ENCODE measurements around the gene PRMT7. TPM values are rescaled to one million over a fixed set of nuclear protein-coding genes. Genes with fewer than 3 reads are reported as not detected.
A peak's percentile ranks its signal among the peaks of the same experiment; 100 is the strongest.

PRMT7 gene
- total RNA-seq, 5 donors from 2014 or later (not counting 1 experiment from before 2014, with no cell fraction given), result 80.1 to 92.4 (median 87.2) TPM

- no peak for ATAC-seq (replicated peaks in 1 of 4)
- CTCF ChIA-PET, result interaction anchor here in 1 of 2 donors (0.6 kb wide), 1 partner anchor 316 kb away, joined by 3 read pairs; no protein-coding TSS in a partner anchor
Measured at GRCh38 chr16:68381363-68381724, 70.5 kb downstream of the PRMT7 start.

DNA sequence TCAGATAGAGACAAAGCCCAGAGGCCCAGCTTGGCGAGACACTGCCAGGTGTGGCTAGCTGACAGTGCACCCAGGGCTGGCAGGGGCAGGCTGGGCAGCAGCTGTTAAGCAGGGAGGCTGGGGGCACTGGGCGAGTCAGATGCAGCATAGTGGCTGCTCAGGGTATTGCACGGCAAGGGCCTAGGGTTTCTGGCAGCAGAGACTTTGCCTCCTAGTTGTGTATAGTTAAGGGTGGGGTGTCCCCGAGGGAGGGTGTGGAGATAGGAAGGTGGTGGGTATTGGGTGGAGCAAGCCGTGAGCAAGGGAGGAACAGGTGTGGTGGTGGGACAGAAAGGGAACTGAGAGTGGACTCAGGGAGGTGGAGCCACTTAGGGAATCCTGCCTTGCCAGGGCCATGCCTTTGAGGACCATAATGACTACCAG lies 71.5 kb downstream of the PRMT7 start:
- no peaks in the 10 kb centered on the region for H3K27me3 Mint-ChIP-seq

More at GRCh38 chr16:68381363-68381724, 70.5 kb downstream of the PRMT7 start:
- H3K9me3 ChIP-seq, result no peaks in the 10 kb centered on the region
- peaks cover 7 to 31% of the 10 kb centered on the region in 2 experiments for H3K4me1 ChIP-seq (ENCODE audit: control insufficient read depth in 1 of 2, extremely low read depth in 1 of 2, insufficient read depth in 2 of 2, low read length in 2 of 2)
- H3K27me3 Mint-ChIP-seq, result no peaks in the 10 kb centered on the region
- peaks cover 0 to 3% of the 10 kb centered on the region in 2 experiments for H3K27me3 ChIP-seq (replicated peaks in 1 of 2; ENCODE audit: control insufficient read depth in 2 of 2, extremely low read depth in 1 of 2, insufficient read depth in 2 of 2, low read length in 1 of 2)
- H3K27ac ChIP-seq (ENCODE audit: low read length), result no peak overlapping the region
- H3K4me3 ChIP-seq (ENCODE audit: control insufficient read depth in 1 of 2, extremely low read depth in 1 of 2, low read length in 1 of 2), result no peak overlapping the region
- H3K36me3 ChIP-seq (ENCODE audit: control insufficient read depth in 2 of 2, extremely low read depth in 1 of 2, insufficient read depth in 1 of 2, low read length in 1 of 2), result no peaks in the 10 kb centered on the region
- no peaks in the 10 kb centered on the region for H3K36me3 Mint-ChIP-seq
- H3K4me3 Mint-ChIP-seq, result no peak overlapping the region
- no peak for DNase-seq
- peaks cover 18 to 56% (median 43%) of the 10 kb centered on the region in 3 donors for H3K4me1 Mint-ChIP-seq
- H3K9me3 Mint-ChIP-seq, result no peaks in the 10 kb centered on the region
- POLR2A ChIA-PET, result no interaction called here
- H3K27ac Mint-ChIP-seq, result peak overlapping the region in 1 of 2 donors; percentile 7
- 75% methylated on average over 2 of the region's 7 CpGs for WGBS (ENCODE audit: insufficient coverage)

DNA sequence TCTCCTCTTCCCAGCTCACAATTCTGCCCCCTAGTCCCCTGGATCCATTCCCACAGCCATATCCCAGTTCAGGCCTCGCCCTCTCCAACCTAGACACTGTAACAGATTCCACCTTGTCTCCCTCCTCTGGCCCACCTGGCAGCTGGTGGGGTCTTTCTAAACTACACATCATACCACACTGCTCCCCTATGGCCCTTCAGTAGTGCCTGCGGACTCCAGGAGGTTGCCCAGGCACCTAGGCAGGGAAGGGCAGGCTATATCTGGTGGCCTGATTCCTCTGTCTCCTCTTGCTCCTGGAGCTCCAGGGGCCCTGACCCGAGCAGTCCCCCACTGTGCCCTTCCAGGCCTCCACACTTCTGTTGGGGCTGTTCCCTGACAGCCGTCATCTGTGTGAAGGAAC lies 73.0 kb downstream of the PRMT7 start:
- DNase-seq (no peak), ATAC-seq (replicated peaks in 1 of 4) (no peak)
- no peaks in the 10 kb centered on the region for H3K36me3 Mint-ChIP-seq
- peaks cover 16 to 51% (median 40%) of the 10 kb centered on the region in 3 donors for H3K4me1 Mint-ChIP-seq
- H3K27me3 ChIP-seq (replicated peaks in 1 of 2; ENCODE audit: control insufficient read depth in 2 of 2, extremely low read depth in 1 of 2, insufficient read depth in 2 of 2, low read length in 1 of 2), result no peaks in the 10 kb centered on the region
- ChIA-PET POLR2A (no interaction called here), CTCF (no interaction called here)
- H3K4me1 ChIP-seq (ENCODE audit: control insufficient read depth in 1 of 2, extremely low read depth in 1 of 2, insufficient read depth in 2 of 2, low read length in 2 of 2), result peaks cover 5 to 28% of the 10 kb centered on the region in 2 experiments
- H3K27ac Mint-ChIP-seq, result peak overlapping the region in 1 of 2 donors; percentile 25
- H3K36me3 ChIP-seq (ENCODE audit: control insufficient read depth in 2 of 2, extremely low read depth in 1 of 2, insufficient read depth in 1 of 2, low read length in 1 of 2), result no peaks in the 10 kb centered on the region
- no peak overlapping the region for H3K27ac ChIP-seq (ENCODE audit: low read length)
- H3K9me3 Mint-ChIP-seq, result no peaks in the 10 kb centered on the region
- no peak overlapping the region for H3K4me3 Mint-ChIP-seq
- no peaks in the 10 kb centered on the region for H3K9me3 ChIP-seq
- no peaks in the 10 kb centered on the region for H3K27me3 Mint-ChIP-seq
- 85% methylated on average over 4 of the region's 4 CpGs for WGBS (ENCODE audit: insufficient coverage)
- no peak overlapping the region for H3K4me3 ChIP-seq (ENCODE audit: control insufficient read depth in 1 of 2, extremely low read depth in 1 of 2, low read length in 1 of 2)

More for the DNA sequence above, 71.5 kb downstream of the PRMT7 start:
- peak in 2 of 35 experiments; percentile 25 for DNase-seq
- POLR2A ChIA-PET, result no interaction called here
- Mint-ChIP-seq H3K9me3 (no peaks in the 10 kb centered on the region), H3K4me1 (peaks cover 18 to 56% (median 43%) of the 10 kb centered on the region in 3 donors), H3K27ac (no peak overlapping the region), H3K4me3 (no peak overlapping the region), H3K36me3 (no peaks in the 10 kb centered on the region)
- H3K27me3 ChIP-seq (replicated peaks in 1 of 2; ENCODE audit: control insufficient read depth in 2 of 2, extremely low read depth in 1 of 2, insufficient read depth in 2 of 2, low read length in 1 of 2), result no peaks in the 10 kb centered on the region
- no peak for ATAC-seq (replicated peaks in 1 of 4)
- CTCF ChIA-PET, result interaction anchor here in 1 of 2 donors (0.6 kb wide), 1 partner anchor 37 kb away, joined by 5 read pairs; no protein-coding TSS in a partner anchor
- no peaks in the 10 kb centered on the region for H3K36me3 ChIP-seq (ENCODE audit: control insufficient read depth in 2 of 2, extremely low read depth in 1 of 2, insufficient read depth in 1 of 2, low read length in 1 of 2)
- no peak overlapping the region for H3K4me3 ChIP-seq (ENCODE audit: control insufficient read depth in 1 of 2, extremely low read depth in 1 of 2, low read length in 1 of 2)
- 72% methylated on average over 4 of the region's 5 CpGs for WGBS (ENCODE audit: insufficient coverage)
- no peak overlapping the region for H3K27ac ChIP-seq (ENCODE audit: low read length)
- peaks cover 7 to 31% of the 10 kb centered on the region in 2 experiments for H3K4me1 ChIP-seq (ENCODE audit: control insufficient read depth in 1 of 2, extremely low read depth in 1 of 2, insufficient read depth in 2 of 2, low read length in 2 of 2)
- H3K9me3 ChIP-seq, result no peaks in the 10 kb centered on the region

- Histone ChIP-seq H3K36me3 (ENCODE audit: control insufficient read depth in 2 of 2, extremely low read depth in 1 of 2, insufficient read depth in 1 of 2, low read length in 1 of 2) (no peaks in the 10 kb centered on the region), H3K27me3 (replicated peaks in 1 of 2; ENCODE audit: control insufficient read depth in 2 of 2, extremely low read depth in 1 of 2, insufficient read depth in 2 of 2, low read length in 1 of 2) (no peaks in the 10 kb centered on the region), H3K4me3 (ENCODE audit: control insufficient read depth in 1 of 2, extremely low read depth in 1 of 2, low read length in 1 of 2) (no peak overlapping the region), H3K4me1 (ENCODE audit: control insufficient read depth in 1 of 2, extremely low read depth in 1 of 2, insufficient read depth in 2 of 2, low read length in 2 of 2) (peaks cover 3 to 21% of the 10 kb centered on the region in 2 experiments), H3K27ac (ENCODE audit: low read length) (no peak overlapping the region), H3K9me3 (no peaks in the 10 kb centered on the region)
- no peaks in the 10 kb centered on the region for H3K27me3 Mint-ChIP-seq
- 80% methylated on average over 2 of the region's 7 CpGs for WGBS (ENCODE audit: insufficient coverage)
- no peaks in the 10 kb centered on the region for H3K9me3 Mint-ChIP-seq
- DNase-seq (no peak), ATAC-seq (replicated peaks in 1 of 4) (no peak)
- no peak overlapping the region for H3K27ac Mint-ChIP-seq
- ChIA-PET POLR2A (interaction anchor here in 1 of 2 donors (0.6 kb wide), 1 partner anchor 1083 kb away, joined by 3 read pairs; no protein-coding TSS in a partner anchor), CTCF (no interaction called here)
- no peak overlapping the region for H3K4me3 Mint-ChIP-seq
- H3K4me1 Mint-ChIP-seq, result peaks cover 10 to 45% (median 34%) of the 10 kb centered on the region in 3 donors
- no peaks in the 10 kb centered on the region for H3K36me3 Mint-ChIP-seq
Measured at GRCh38 chr16:68384288-68385161, 73.7 kb downstream of the PRMT7 start.

DNA sequence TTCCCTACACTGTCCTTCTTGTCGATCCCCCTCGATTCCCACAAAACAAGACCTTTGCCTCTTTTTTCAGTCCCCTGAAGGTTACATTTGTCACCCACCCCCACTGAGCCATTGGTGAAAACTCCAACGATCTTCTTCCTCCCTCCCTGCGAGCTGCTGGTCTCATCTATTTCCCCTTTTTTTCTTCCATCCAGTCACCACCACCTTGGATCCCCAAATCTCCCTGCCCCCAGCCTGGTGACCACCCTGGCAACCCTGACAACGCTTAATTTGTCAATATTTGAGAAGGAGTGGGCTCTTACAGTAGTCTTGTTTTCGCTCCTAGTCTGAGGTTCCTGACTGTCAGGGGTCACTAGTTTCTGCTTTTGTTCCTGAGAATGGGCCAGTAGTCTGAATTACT lies 74.6 kb downstream of the PRMT7 start:
- no peak for DNase-seq
- H3K4me1 Mint-ChIP-seq, result peaks cover 4 to 36% (median 27%) of the 10 kb centered on the region in 3 donors
- 71% methylated on average over 5 of the region's 6 CpGs for WGBS (ENCODE audit: insufficient coverage)

DNA sequence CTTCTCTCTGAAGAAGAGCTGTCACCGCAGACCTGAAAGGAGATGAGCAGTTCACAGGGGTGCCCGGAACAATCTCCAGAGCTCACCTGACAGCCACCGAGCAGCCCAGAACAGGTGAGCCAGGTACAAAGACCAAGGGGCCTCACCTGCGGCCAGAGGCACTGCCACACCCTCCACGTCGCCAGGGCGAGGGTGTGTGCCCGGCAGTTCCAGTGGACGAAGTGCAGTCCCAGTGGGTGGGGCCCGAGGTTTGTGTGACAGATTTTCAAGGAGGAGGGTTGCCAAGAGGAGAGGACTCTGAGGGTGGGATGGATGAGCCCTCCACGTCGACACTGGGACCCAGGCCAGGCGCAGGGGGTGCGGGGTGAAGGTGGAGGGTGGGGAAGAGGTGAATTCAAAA lies 75.8 kb downstream of the PRMT7 start:
- Mint-ChIP-seq H3K27ac (no peak overlapping the region), H3K4me1 (peaks cover 4 to 30% (median 21%) of the 10 kb centered on the region in 3 donors), H3K9me3 (no peaks in the 10 kb centered on the region), H3K4me3 (no peak overlapping the region), H3K27me3 (no peaks in the 10 kb centered on the region), H3K36me3 (no peaks in the 10 kb centered on the region)
- no peaks in the 10 kb centered on the region for H3K27me3 ChIP-seq (replicated peaks in 1 of 2; ENCODE audit: control insufficient read depth in 2 of 2, extremely low read depth in 1 of 2, insufficient read depth in 2 of 2, low read length in 1 of 2)
- H3K27ac ChIP-seq (ENCODE audit: low read length), result no peak overlapping the region
- H3K36me3 ChIP-seq (ENCODE audit: control insufficient read depth in 2 of 2, extremely low read depth in 1 of 2, insufficient read depth in 1 of 2, low read length in 1 of 2), result no peaks in the 10 kb centered on the region
- peaks cover 0 to 11% of the 10 kb centered on the region in 2 experiments for H3K4me1 ChIP-seq (ENCODE audit: control insufficient read depth in 1 of 2, extremely low read depth in 1 of 2, insufficient read depth in 2 of 2, low read length in 2 of 2)
- WGBS (ENCODE audit: insufficient coverage), result 93% methylated on average over 14 of the region's 14 CpGs
- ATAC-seq (replicated peaks in 1 of 4), result no peak
- ChIA-PET POLR2A (no interaction called here), CTCF (no interaction called here)
- no peak overlapping the region for H3K4me3 ChIP-seq (ENCODE audit: control insufficient read depth in 1 of 2, extremely low read depth in 1 of 2, low read length in 1 of 2)
- no peaks in the 10 kb centered on the region for H3K9me3 ChIP-seq
- DNase-seq, result no peak

More for the DNA sequence above, 74.6 kb downstream of the PRMT7 start:
- Histone ChIP-seq H3K4me1 (ENCODE audit: control insufficient read depth in 1 of 2, extremely low read depth in 1 of 2, insufficient read depth in 2 of 2, low read length in 2 of 2) (peaks cover 0 to 12% of the 10 kb centered on the region in 2 experiments), H3K27me3 (replicated peaks in 1 of 2; ENCODE audit: control insufficient read depth in 2 of 2, extremely low read depth in 1 of 2, insufficient read depth in 2 of 2, low read length in 1 of 2) (no peaks in the 10 kb centered on the region), H3K36me3 (ENCODE audit: control insufficient read depth in 2 of 2, extremely low read depth in 1 of 2, insufficient read depth in 1 of 2, low read length in 1 of 2) (no peaks in the 10 kb centered on the region), H3K9me3 (no peaks in the 10 kb centered on the region), H3K27ac (ENCODE audit: low read length) (no peak overlapping the region), H3K4me3 (ENCODE audit: control insufficient read depth in 1 of 2, extremely low read depth in 1 of 2, low read length in 1 of 2) (no peak overlapping the region)
- no peak for ATAC-seq (replicated peaks in 1 of 4)
- no peaks in the 10 kb centered on the region for H3K27me3 Mint-ChIP-seq
- no peaks in the 10 kb centered on the region for H3K9me3 Mint-ChIP-seq
- POLR2A ChIA-PET, result no interaction called here
- no peak overlapping the region for H3K4me3 Mint-ChIP-seq
- H3K36me3 Mint-ChIP-seq, result no peaks in the 10 kb centered on the region
- H3K27ac Mint-ChIP-seq, result no peak overlapping the region
- CTCF ChIA-PET, result interaction anchor here in 1 of 2 donors (0.7 kb wide), 1 partner anchor 126 kb away, joined by 3 read pairs; no protein-coding TSS in a partner anchor

All from T-cell (primary cell).